Measurements from ENCODE around the gene OLFML2B.

OLFML2B gene

GRCh38 chr1:161982917-161983316, 40.8 kb downstream of the OLFML2B start:
- TF ChIP-seq, protein P1, sequence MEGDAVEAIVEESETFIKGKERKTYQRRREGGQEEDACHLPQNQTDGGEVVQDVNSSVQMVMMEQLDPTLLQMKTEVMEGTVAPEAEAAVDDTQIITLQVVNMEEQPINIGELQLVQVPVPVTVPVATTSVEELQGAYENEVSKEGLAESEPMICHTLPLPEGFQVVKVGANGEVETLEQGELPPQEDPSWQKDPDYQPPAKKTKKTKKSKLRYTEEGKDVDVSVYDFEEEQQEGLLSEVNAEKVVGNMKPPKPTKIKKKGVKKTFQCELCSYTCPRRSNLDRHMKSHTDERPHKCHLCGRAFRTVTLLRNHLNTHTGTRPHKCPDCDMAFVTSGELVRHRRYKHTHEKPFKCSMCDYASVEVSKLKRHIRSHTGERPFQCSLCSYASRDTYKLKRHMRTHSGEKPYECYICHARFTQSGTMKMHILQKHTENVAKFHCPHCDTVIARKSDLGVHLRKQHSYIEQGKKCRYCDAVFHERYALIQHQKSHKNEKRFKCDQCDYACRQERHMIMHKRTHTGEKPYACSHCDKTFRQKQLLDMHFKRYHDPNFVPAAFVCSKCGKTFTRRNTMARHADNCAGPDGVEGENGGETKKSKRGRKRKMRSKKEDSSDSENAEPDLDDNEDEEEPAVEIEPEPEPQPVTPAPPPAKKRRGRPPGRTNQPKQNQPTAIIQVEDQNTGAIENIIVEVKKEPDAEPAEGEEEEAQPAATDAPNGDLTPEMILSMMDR (IDR thresholded peaks at IDR 0.05; ENCODE audit: insufficient read depth, missing control alignments) = no peak
- FAIRE-seq = no peak
- no peak for DNase-seq (ENCODE audit: insufficient read length, low spot score)

DNA sequence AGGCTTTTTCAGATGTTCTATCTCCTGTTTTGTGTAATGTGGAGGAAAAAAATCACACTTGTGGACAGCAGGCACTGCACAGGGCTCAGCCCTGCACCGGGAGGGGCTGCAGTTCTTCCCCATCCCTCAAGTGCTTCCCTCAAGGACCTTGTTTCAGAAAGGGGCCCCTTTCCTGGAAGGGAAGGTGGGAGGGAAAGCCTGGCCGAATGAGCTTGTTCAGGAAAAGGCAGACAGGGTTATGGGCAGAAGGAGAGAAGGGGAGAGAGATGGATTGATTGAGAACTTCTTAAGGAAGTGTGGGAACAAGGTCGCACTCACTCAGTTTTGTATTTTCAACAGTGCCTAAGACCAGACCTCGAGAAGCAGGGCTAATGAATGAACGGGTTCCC, 41.2 kb downstream of the OLFML2B start:
- DNase-seq (ENCODE audit: insufficient read length, low spot score) = no peak
- TF ChIP-seq, protein P1 (IDR thresholded peaks at IDR 0.05; ENCODE audit: insufficient read depth, missing control alignments) = no peak
- FAIRE-seq = no peak

DNA sequence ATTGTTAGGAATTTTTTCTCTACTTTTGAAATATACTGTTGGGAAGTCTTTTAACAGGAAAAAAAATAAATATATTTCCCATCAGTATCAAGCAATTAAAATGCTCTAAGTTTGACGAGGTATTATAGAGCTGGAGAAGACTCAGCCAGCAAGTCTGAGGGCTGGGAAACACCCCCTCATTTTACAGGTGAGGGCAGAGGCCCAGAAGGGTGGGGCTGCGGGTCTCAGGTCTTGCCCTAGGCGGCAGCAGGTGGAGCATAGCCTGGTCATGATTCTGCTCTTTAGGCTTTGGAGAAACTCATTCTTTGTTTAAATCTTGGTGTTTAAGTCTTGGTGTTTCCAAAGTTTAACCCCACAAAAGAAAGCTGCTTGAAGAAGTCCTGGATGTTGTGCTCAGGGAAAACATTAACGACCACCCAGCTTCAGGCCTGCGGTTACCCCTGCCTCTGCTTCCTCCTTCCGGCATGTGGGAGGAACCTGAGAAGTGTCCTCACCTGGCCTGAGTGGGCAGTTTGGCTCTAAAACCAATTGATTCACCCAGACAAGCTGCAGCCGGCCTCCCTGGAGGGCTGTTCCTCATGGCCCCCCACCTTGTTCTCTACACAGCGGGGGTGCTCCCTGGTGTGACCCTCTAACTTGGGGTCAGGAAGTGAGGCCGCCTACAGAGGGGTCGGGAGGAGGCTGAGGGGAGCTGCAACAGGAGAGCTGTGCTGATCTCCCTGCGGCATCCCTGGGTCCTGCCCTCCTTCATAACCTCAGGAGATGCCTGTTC, 41.7 kb downstream of the OLFML2B start:
- DNase-seq (ENCODE audit: insufficient read length, low spot score) (no peak), FAIRE-seq (no peak)
- TF ChIP-seq, protein P1 (IDR thresholded peaks at IDR 0.05; ENCODE audit: insufficient read depth, missing control alignments) = no peak

DNA sequence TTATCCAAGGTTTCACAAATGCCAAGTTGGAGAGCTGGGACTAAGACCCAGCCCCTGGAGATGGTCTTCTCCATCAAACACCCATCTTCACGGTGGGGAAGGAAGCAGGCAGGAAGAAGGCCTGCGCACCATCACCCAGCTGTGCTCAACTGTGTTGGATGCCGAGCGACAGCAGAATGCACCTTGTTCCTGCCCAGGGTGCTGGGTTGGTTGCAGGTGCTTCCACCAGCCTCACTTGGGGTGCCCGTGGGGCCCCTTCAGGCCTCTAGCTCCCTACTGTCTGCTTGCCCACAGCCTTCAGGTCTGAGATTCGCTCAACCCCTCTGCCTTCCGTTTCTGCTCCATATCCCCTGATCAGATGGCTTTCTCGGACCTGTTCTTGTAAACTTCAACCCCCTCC, 42.5 kb downstream of the OLFML2B start:
- DNase-seq (ENCODE audit: insufficient read length, low spot score) (no peak), FAIRE-seq (no peak)
- TF ChIP-seq, protein P1 (IDR thresholded peaks at IDR 0.05; ENCODE audit: insufficient read depth, missing control alignments) = no peak

DNA sequence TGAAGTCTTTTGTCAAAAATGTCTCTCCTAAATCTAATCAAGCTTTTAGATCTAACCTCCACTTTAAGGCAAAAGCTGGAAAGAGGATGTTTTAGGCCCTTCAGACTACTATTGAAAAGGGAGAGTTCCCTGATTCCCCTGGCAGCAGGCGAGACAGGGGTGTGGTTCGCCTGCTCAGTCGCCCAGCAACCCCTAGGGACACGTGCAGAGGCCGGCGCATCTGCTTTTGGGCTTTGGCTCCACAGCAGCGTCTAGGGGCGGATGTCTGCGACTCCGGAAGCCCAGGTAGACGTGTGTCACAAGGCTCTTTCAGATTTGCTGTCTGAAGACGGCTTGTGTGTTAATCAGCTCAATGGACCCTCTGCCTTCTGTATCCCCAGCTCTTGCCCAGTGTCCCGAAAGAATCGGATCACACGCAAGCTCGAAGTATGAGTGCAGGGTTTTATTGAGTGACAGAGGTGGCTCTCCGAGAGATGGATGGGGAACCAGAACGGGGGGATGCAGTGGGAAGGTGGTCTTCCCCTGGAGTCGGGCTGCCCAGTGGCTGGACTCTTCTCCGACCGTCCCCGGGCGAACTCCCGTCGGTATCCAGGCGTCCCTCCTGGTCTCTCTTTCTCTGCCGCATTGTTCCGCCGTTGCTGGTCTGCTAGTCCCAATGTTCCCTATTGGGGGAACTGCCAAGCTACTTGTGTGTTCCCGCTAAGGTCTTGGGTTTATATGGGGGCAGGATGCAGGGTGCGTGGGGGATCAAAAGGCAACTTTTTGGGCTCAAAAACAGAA, 45.5 kb downstream of the OLFML2B start:
- FAIRE-seq (no peak), DNase-seq (ENCODE audit: insufficient read length, low spot score) (no peak)

GRCh38 chr1:161973924-161974845, 49.5 kb downstream of the OLFML2B start:
- DNase-seq (ENCODE audit: insufficient read length, low spot score) (no peak), FAIRE-seq (no peak)
- TF ChIP-seq, protein P1 (IDR thresholded peaks at IDR 0.05; ENCODE audit: insufficient read depth, missing control alignments) = no peak

More for the DNA sequence above, 45.5 kb downstream of the OLFML2B start:
- TF ChIP-seq, protein P1 (IDR thresholded peaks at IDR 0.05; ENCODE audit: insufficient read depth, missing control alignments) = no peak
